H1 (cell line): ENCODE data around the gene ITPK1. TPM values are rescaled to one million over a fixed set of nuclear protein-coding genes. Genes with fewer than 3 reads are reported as not detected.

Source experiments
- CTCF ChIA-PET: fragments of 300-600 bp; sonication (Branson Sonifier 250); formaldehyde crosslinking; loops from one replicate; lab custom pipeline; 2021; ENCODE audit not compliant: partially characterized antibody; lab: Charles Lee
- POLR2A ChIA-PET: fragments of 300-600 bp; sonication (Branson Sonifier 250); formaldehyde crosslinking; loops from one replicate; lab custom pipeline; 2021; ENCODE audit warnings: inconsistent platforms; ENCODE audit not compliant: partially characterized antibody; lab: Charles Lee
- DNase-seq, 2 experiments: peaks; one replicate each; pipeline versions ENCODE4 v3.0.0 to v3.0.0-alpha.2; 2010 to 2022; ENCODE audit warnings: low spot score in 2 of 2, low read depth in 1 of 2, mixed read lengths in 1 of 2
- FAIRE-seq: peaks from 2 replicates; lab custom pipeline; 2011; peaks lifted over from hg19 to GRCh38; lab: Jason Lieb, UNC
- H2AFZ ChIP-seq: 2 replicates; pipeline ENCODE4 v1.8.1; 2012; ENCODE audit warnings: low read length, inconsistent platforms
- H2AK5ac ChIP-seq: 2 replicates; pipeline ENCODE4 v1.6.1; 2013; ENCODE audit warnings: low read depth, low read length
- H2BK120ac ChIP-seq: replicated peaks from 2 replicates; pipeline ENCODE3; 2013; ENCODE audit warnings: low read depth, low read length, inconsistent platforms
- H2BK12ac ChIP-seq: 2 replicates; pipeline ENCODE4 v1.6.1; 2013; ENCODE audit warnings: low read depth, low read length
- H2BK15ac ChIP-seq: 2 replicates; pipeline ENCODE4 v1.6.1; 2013; ENCODE audit warnings: low read length
- H2BK20ac ChIP-seq: 2 replicates; pipeline ENCODE4 v1.6.1; 2013; ENCODE audit warnings: low read length
- H2BK5ac ChIP-seq: 2 replicates; pipeline ENCODE4 v1.6.1; 2013; ENCODE audit warnings: low read depth, low read length
- H3K14ac ChIP-seq: 2 replicates; pipeline ENCODE4 v1.6.1; 2013; ENCODE audit warnings: inconsistent platforms; ENCODE audit not compliant: insufficient read length
- H3K18ac ChIP-seq: 2 replicates; pipeline ENCODE4 v1.6.1; 2013; ENCODE audit warnings: low read length; ENCODE audit errors: extremely low read depth
- H3K23ac ChIP-seq: 2 replicates; pipeline ENCODE4 v1.6.1; 2013; ENCODE audit warnings: inconsistent platforms; ENCODE audit not compliant: insufficient read length
- H3K23me2 ChIP-seq: 2 replicates; pipeline ENCODE4 v1.6.1; 2013; ENCODE audit warnings: low read depth, low read length
- H3K27ac ChIP-seq: 2 replicates; pipeline ENCODE4 v1.6.1; 2011; ENCODE audit warnings: low read depth, low read length, inconsistent platforms
- H3K27me3 ChIP-seq, 4 experiments: replicated peaks in 1 of 4; 1 replicate in 1 of 4; 2 replicates in 3 of 4; pipeline versions ENCODE4 v1.6.1 to v1.8.1; 2011 to 2013; ENCODE audit warnings: low read length in 3 of 4, mild to moderate bottlenecking in 3 of 4, inconsistent platforms in 2 of 4, mixed read lengths in 2 of 4, moderate library complexity in 1 of 4; ENCODE audit not compliant: control insufficient read depth in 3 of 4, insufficient read depth in 3 of 4; ENCODE audit errors: extremely low read depth in 1 of 4
- H3K36me3 ChIP-seq, 4 experiments: 2 replicates each; pipeline versions ENCODE4 v1.6.1 to v1.8.1; 2011 to 2013; ENCODE audit warnings: mild to moderate bottlenecking in 4 of 4, low read length in 3 of 4, moderate library complexity in 2 of 4, control low read depth in 1 of 4, inconsistent platforms in 1 of 4; ENCODE audit not compliant: insufficient read depth in 4 of 4, control insufficient read depth in 2 of 4
- H3K4ac ChIP-seq: replicated peaks from 2 replicates; pipeline ENCODE3; 2013; ENCODE audit warnings: low read length, low read depth, mixed read lengths, inconsistent platforms; ENCODE audit not compliant: insufficient read length
- H3K4me1 ChIP-seq, 4 experiments: replicated peaks in 1 of 4; 1 replicate in 1 of 4; 2 replicates in 3 of 4; pipeline versions ENCODE4 v1.6.1 to v1.8.1; 2011 to 2013; ENCODE audit warnings: low read length in 3 of 4, inconsistent platforms in 2 of 4, mixed read lengths in 1 of 4; ENCODE audit not compliant: insufficient read depth in 4 of 4, control insufficient read depth in 3 of 4
- H3K4me2 ChIP-seq, 2 experiments: 2 replicates each; pipeline versions ENCODE4 v1.6.1 to v1.8.1; 2011 to 2013; ENCODE audit warnings: low read depth in 2 of 2, low read length in 2 of 2, control low read depth in 1 of 2, inconsistent platforms in 1 of 2, mild to moderate bottlenecking in 1 of 2; ENCODE audit not compliant: insufficient read depth in 1 of 2
- H3K4me3 ChIP-seq, 4 experiments: fragments of 200-600, 300-600 bp in 1 of 4; sonication (generic), shearing (Covaris generic), sonication (Bioruptor Twin) in 1 of 4; 2 replicates each; pipeline versions ENCODE4 v1.5.1 to v1.8.1; 2011 to 2016; ENCODE audit warnings: low read length in 4 of 4, low read depth in 3 of 4, control low read depth in 2 of 4, inconsistent platforms in 2 of 4, mild to moderate bottlenecking in 2 of 4, mixed read lengths in 1 of 4, moderate library complexity in 1 of 4; ENCODE audit not compliant: insufficient read depth in 2 of 4; ENCODE audit errors: extremely low read depth in 1 of 4
- H3K56ac ChIP-seq: replicated peaks from 2 replicates; pipeline ENCODE3; 2013; ENCODE audit warnings: low read depth, mild to moderate bottlenecking, mixed read lengths, low read length, inconsistent platforms; ENCODE audit not compliant: insufficient read length
- H3K79me1 ChIP-seq: 2 replicates; pipeline ENCODE4 v1.6.1; 2013; ENCODE audit warnings: low read depth, low read length, control low read depth
- H3K79me2 ChIP-seq, 2 experiments: 2 replicates each; pipeline versions ENCODE4 v1.6.1 to v1.8.1; 2012 to 2013; ENCODE audit warnings: low read length in 2 of 2, mild to moderate bottlenecking in 2 of 2, inconsistent platforms in 1 of 2; ENCODE audit not compliant: insufficient read depth in 2 of 2, control insufficient read depth in 1 of 2
- H3K9ac ChIP-seq, 4 experiments: replicated peaks in 1 of 4; 1 replicate in 1 of 4; 2 replicates in 3 of 4; pipeline versions ENCODE4 v1.6.1 to v1.8.1; 2011 to 2013; ENCODE audit warnings: low read depth in 3 of 4, low read length in 3 of 4, control low read depth in 2 of 4, mild to moderate bottlenecking in 2 of 4, moderate library complexity in 2 of 4, inconsistent platforms in 1 of 4; ENCODE audit errors: extremely low read depth in 1 of 4
- H3K9me3 ChIP-seq, 2 experiments: 2 replicates each; pipeline versions ENCODE4 v1.6.1 to v1.8.1; 2012 to 2013; ENCODE audit warnings: mild to moderate bottlenecking in 2 of 2, moderate library complexity in 2 of 2, control low read depth in 1 of 2, inconsistent platforms in 1 of 2, low read depth in 1 of 2, low read length in 1 of 2, mixed read lengths in 1 of 2; ENCODE audit not compliant: insufficient read depth in 2 of 2
- H4K20me1 ChIP-seq, 2 experiments: replicated peaks in 1 of 2; 2 replicates each; pipeline versions ENCODE3 to v1.8.1; 2011 to 2013; ENCODE audit warnings: inconsistent platforms in 2 of 2, low read length in 2 of 2, mild to moderate bottlenecking in 1 of 2; ENCODE audit not compliant: insufficient read depth in 2 of 2, control insufficient read depth in 1 of 2
- H4K5ac ChIP-seq: 2 replicates; pipeline ENCODE4 v1.6.1; 2013; ENCODE audit warnings: low read length, low read depth, mixed read lengths, inconsistent platforms; ENCODE audit not compliant: insufficient read length
- H4K8ac ChIP-seq: 2 replicates; pipeline ENCODE4 v1.8.0; 2013; ENCODE audit warnings: mild to moderate bottlenecking, moderate library complexity, low read length, inconsistent platforms; ENCODE audit not compliant: insufficient read depth; ENCODE audit errors: extremely low read depth
- H4K91ac ChIP-seq: replicated peaks from 2 replicates; pipeline ENCODE3; 2013; ENCODE audit warnings: low read length, mixed read lengths, inconsistent platforms; ENCODE audit not compliant: insufficient read length
- CTCF ChIP-seq, 3 experiments: IDR thresholded peaks; 1 replicate in 2 of 3; 2 replicates in 1 of 3; pipeline versions ENCODE4 v1.5.1 to v1.6.1; 2011; ENCODE audit warnings: low read length in 3 of 3, mild to moderate bottlenecking in 3 of 3, inconsistent platforms in 2 of 3, low read depth in 1 of 3, moderate library complexity in 1 of 3; ENCODE audit not compliant: insufficient read depth in 1 of 3; ENCODE audit errors: control extremely low read depth in 1 of 3
- HDAC2 ChIP-seq, 2 experiments: fragments of 300-600 bp in 1 of 2; sonication (generic) in 1 of 2; IDR thresholded peaks; 2 replicates each; pipeline ENCODE4 v1.6.1; 2011 to 2012; ENCODE audit warnings: low read depth in 2 of 2, low read length in 2 of 2, mild to moderate bottlenecking in 2 of 2, moderate library complexity in 2 of 2, borderline replicate concordance in 1 of 2, inconsistent platforms in 1 of 2
- JUN ChIP-seq: IDR thresholded peaks from 2 replicates; pipeline ENCODE4 v1.6.1; 2011; ENCODE audit warnings: low read depth, mild to moderate bottlenecking, improper control_type of control experiment, low read length
- RAD21 ChIP-seq, 2 experiments: IDR thresholded peaks in 1 of 2; conservative IDR thresholded peaks in 1 of 2; 2 replicates each; pipeline ENCODE4 v1.6.1; 2011; ENCODE audit warnings: low read depth in 2 of 2, low read length in 2 of 2, improper control_type of control experiment in 1 of 2, inconsistent platforms in 1 of 2, mild to moderate bottlenecking in 1 of 2, moderate library complexity in 1 of 2
- SP4 ChIP-seq: IDR thresholded peaks from 2 replicates; pipeline ENCODE4 v1.6.1; 2012; ENCODE audit warnings: low read length, inconsistent platforms
- SRF ChIP-seq: IDR thresholded peaks from 2 replicates; pipeline ENCODE4 v1.6.1; 2011; ENCODE audit warnings: mild to moderate bottlenecking, low read depth, low read length, moderate library complexity
- WGBS, 2 experiments: shearing (Covaris generic) in 1 of 2; methylation state at CpG; one replicate each; pipeline versions ENCODE4 v1.1.6 to v1.1.7; 2013 to 2015; ENCODE audit warnings: low lambda C conversion rate in 2 of 2, mixed read lengths in 2 of 2, inconsistent platforms in 1 of 2, low coverage in 1 of 2, missing lambda C conversion rate in 1 of 2; ENCODE audit not compliant: insufficient replicate concordance in 2 of 2, insufficient coverage in 1 of 2, insufficient read length in 1 of 2; ENCODE audit errors: extremely low coverage in 1 of 2, missing lambda C conversion rate in 1 of 2; 5-methylcytosine and 5-hydroxymethylcytosine counted together
- polyA plus RNA-seq, 7 experiments: library from polyadenylated mRNA; depleted of rRNA in 3 of 7; stranded (reverse) in 5 of 7; unstranded in 2 of 7; fragments of >200 nt in 5 of 7; fragments of 200-250 nt in 2 of 7; gene quantifications; 1 replicate in 5 of 7; 2 replicates in 1 of 7; 4 replicates in 1 of 7; pipeline versions ENCODE4 v1.2.1 to v1.2.3, GENCODE V29; 2011 to 2013; ENCODE audit warnings: missing spikeins in 2 of 7, mixed read lengths in 2 of 7
- total RNA-seq: library from RNA; stranded (reverse); fragmentation: NEBNext Ultra II Directional; extraction: Animal tissue kit (Norgen Biotek cat#: 25700); gene quantifications from 2 replicates; pipeline ENCODE4 v1.2.1, GENCODE V29; 2021

Gene ITPK1
- total and polyA plus RNA-seq, 2 of the 8 experiments (the other 6 are each of a cell fraction or from before 2014, with no cell fraction given), result 108 to 143 TPM

- H3K23me2 ChIP-seq, result no peaks in the 10 kb centered on the region
- DNase-seq (no peak), FAIRE-seq (no peak)
- H3K9ac ChIP-seq, result no peak overlapping the region
- peak in 1 of 3 experiments; percentile 10; a peak in 1 of 4 replicates for TF ChIP-seq CTCF (IDR thresholded peaks at IDR 0.05; ENCODE audit: control extremely low read depth in 1 of 3, insufficient read depth in 1 of 3, low read depth in 1 of 3, low read length in 3 of 3)
- TF ChIP-seq RAD21 (IDR thresholded peaks at IDR 0.05 in 1 of 2, conservative IDR thresholded peaks at IDR 0.05 in 1 of 2; ENCODE audit: low read depth in 2 of 2, low read length in 2 of 2), result peak in 1 of 2 experiments; percentile 12; a peak in 1 of 4 replicates
- TF ChIP-seq SRF, result no peak
- no peak for TF ChIP-seq JUN
- TF ChIP-seq SP4, result no peak
- TF ChIP-seq HDAC2 (IDR thresholded peaks at IDR 0.05; ENCODE audit: borderline replicate concordance in 1 of 2, low read depth in 2 of 2, low read length in 2 of 2), result no peak
- 0 out of 2 replicates have a peak overlapping the region, but pooled peaks have one; percentile 39 for H3K18ac ChIP-seq
- H2BK12ac ChIP-seq, result no peak overlapping the region
- no peak overlapping the region for H3K56ac ChIP-seq
- no peak overlapping the region for H2BK120ac ChIP-seq
- peaks cover 3 to 8% of the 10 kb centered on the region in 2 experiments for H4K20me1 ChIP-seq
- H3K9me3 ChIP-seq, result no peaks in the 10 kb centered on the region
- H2BK20ac ChIP-seq, result no peak overlapping the region
- H3K79me2 ChIP-seq, result peaks cover 0 to 90% of the 10 kb centered on the region in 2 experiments; a peak in 2 of 4 replicates
- POLR2A ChIA-PET, result interaction anchor here (2.5 kb wide), 1 partner anchor 13 kb away, joined by 7 read pairs; no protein-coding TSS in a partner anchor
- peaks cover 7 to 64% (median 48%) of the 10 kb centered on the region in 4 experiments for H3K4me1 ChIP-seq
- H3K14ac ChIP-seq, result no peak overlapping the region
- no peak overlapping the region for H2BK5ac ChIP-seq
- H3K27ac ChIP-seq, result no peak overlapping the region
- no peak overlapping the region for H3K4me3 ChIP-seq
- 76% methylated on average over 7 of the region's 7 CpGs; no CpG with 5 or more reads in 1 of the 2 experiments for WGBS, 2 experiments
- no peaks in the 10 kb centered on the region for H3K27me3 ChIP-seq
- H3K79me1 ChIP-seq, result peaks cover 6% of the 10 kb centered on the region
- no peak overlapping the region for H3K4me2 ChIP-seq
- no peak overlapping the region for H2AK5ac ChIP-seq
- no peak overlapping the region for H3K4ac ChIP-seq
- CTCF ChIA-PET, result interaction anchor here (0.7 to 1.5 kb wide), 4 partner anchors 14 to 59 kb away, joined by 3 to 6 read pairs (median 4); no protein-coding TSS in a partner anchor
- H3K36me3 ChIP-seq, result no peaks in the 10 kb centered on the region
- H4K91ac ChIP-seq, result peak overlapping the region; percentile 8
- no peak overlapping the region for H2AFZ ChIP-seq
- H2BK15ac ChIP-seq, result no peak overlapping the region
- no peak overlapping the region for H4K5ac ChIP-seq
- H4K8ac ChIP-seq, result no peak overlapping the region
- no peak overlapping the region for H3K23ac ChIP-seq
Measured at GRCh38 chr14:93046705-93047050, 69.0 kb downstream of the ITPK1 start.
